ENCODE results near the gene STRBP.

Gene STRBP

GRCh38 chr9:123216251-123216797 lies 52.1 kb downstream of the STRBP start:
- H3K27ac ChIP-seq (replicated peaks) = no peak overlapping the region
- no peak for DNase-seq (ENCODE audit: low read depth in 1 of 2, low spot score in 1 of 2)
- no peak overlapping the region for H3K4me3 ChIP-seq (replicated peaks; ENCODE audit: insufficient read depth, low read length)
- TF ChIP-seq SPI1 (IDR thresholded peaks at IDR 0.05; ENCODE audit: borderline replicate concordance, low read depth) (no peak), CTCF (IDR thresholded peaks at IDR 0.05; ENCODE audit: insufficient read depth, low read length) (no peak), GABPA (IDR thresholded peaks at IDR 0.05; ENCODE audit: low read depth) (no peak), POLR2AphosphoS5 (IDR thresholded peaks at IDR 0.05; ENCODE audit: low read depth) (no peak), REST (IDR thresholded peaks at IDR 0.05; ENCODE audit: insufficient replicate concordance, low read depth) (no peak)
- H3K27me3 ChIP-seq (ENCODE audit: insufficient read depth, poor library complexity, severe bottlenecking) = no peaks in the 10 kb centered on the region

GRCh38 chr9:123211081-123211480 lies 57.3 kb downstream of the STRBP start:
- Histone ChIP-seq H3K27me3 (ENCODE audit: insufficient read depth, poor library complexity, severe bottlenecking) (no peaks in the 10 kb centered on the region), H3K4me3 (replicated peaks; ENCODE audit: insufficient read depth, low read length) (no peak overlapping the region), H3K27ac (replicated peaks) (no peak overlapping the region)
- no peak for DNase-seq (ENCODE audit: low read depth in 1 of 2, low spot score in 1 of 2)
- no peak for TF ChIP-seq CTCF (IDR thresholded peaks at IDR 0.05; ENCODE audit: insufficient read depth, low read length)
- no peak for TF ChIP-seq SPI1 (IDR thresholded peaks at IDR 0.05; ENCODE audit: borderline replicate concordance, low read depth)
- no peak for TF ChIP-seq REST (IDR thresholded peaks at IDR 0.05; ENCODE audit: insufficient replicate concordance, low read depth)
- TF ChIP-seq POLR2AphosphoS5 (IDR thresholded peaks at IDR 0.05; ENCODE audit: low read depth) = no peak
- no peak for TF ChIP-seq GABPA (IDR thresholded peaks at IDR 0.05; ENCODE audit: low read depth)

GRCh38 chr9:123208626-123209174 lies 59.7 kb downstream of the STRBP start:
- DNase-seq (ENCODE audit: low read depth in 1 of 2, low spot score in 1 of 2) = no peak
- Histone ChIP-seq H3K27ac (replicated peaks) (no peak overlapping the region), H3K4me3 (replicated peaks; ENCODE audit: insufficient read depth, low read length) (no peak overlapping the region), H3K27me3 (ENCODE audit: insufficient read depth, poor library complexity, severe bottlenecking) (no peaks in the 10 kb centered on the region)
- no peak for TF ChIP-seq SPI1 (IDR thresholded peaks at IDR 0.05; ENCODE audit: borderline replicate concordance, low read depth)
- no peak for TF ChIP-seq GABPA (IDR thresholded peaks at IDR 0.05; ENCODE audit: low read depth)
- no peak for TF ChIP-seq REST (IDR thresholded peaks at IDR 0.05; ENCODE audit: insufficient replicate concordance, low read depth)
- TF ChIP-seq POLR2AphosphoS5 (IDR thresholded peaks at IDR 0.05; ENCODE audit: low read depth) = no peak
- TF ChIP-seq CTCF (IDR thresholded peaks at IDR 0.05; ENCODE audit: insufficient read depth, low read length) = no peak

All from HL-60 (cell line).